Activated CD4-positive, alpha-beta T cell treated with anti-CD3 and anti-CD28 coated beads, Interleukin-2, Interleukin-6, amounts not matched to agents 100 ng/mL and 50 ng/mL, durations not matched to agents 16 hours and 8 hours (primary cell): Measurements from ENCODE around the gene HLA-C.
A peak's percentile ranks its signal among the peaks of the same experiment; 100 is the strongest.
"Not testable (repeated sequence)": the region's sequence is repeated elsewhere in the genome, so short reads cannot be mapped to it uniquely, and the experiment has no call there.

Source experiments
- DNase-seq: peaks from one replicate; pipeline ENCODE4 v3.0.0-alpha.2; 2020

Gene HLA-C

DNA sequence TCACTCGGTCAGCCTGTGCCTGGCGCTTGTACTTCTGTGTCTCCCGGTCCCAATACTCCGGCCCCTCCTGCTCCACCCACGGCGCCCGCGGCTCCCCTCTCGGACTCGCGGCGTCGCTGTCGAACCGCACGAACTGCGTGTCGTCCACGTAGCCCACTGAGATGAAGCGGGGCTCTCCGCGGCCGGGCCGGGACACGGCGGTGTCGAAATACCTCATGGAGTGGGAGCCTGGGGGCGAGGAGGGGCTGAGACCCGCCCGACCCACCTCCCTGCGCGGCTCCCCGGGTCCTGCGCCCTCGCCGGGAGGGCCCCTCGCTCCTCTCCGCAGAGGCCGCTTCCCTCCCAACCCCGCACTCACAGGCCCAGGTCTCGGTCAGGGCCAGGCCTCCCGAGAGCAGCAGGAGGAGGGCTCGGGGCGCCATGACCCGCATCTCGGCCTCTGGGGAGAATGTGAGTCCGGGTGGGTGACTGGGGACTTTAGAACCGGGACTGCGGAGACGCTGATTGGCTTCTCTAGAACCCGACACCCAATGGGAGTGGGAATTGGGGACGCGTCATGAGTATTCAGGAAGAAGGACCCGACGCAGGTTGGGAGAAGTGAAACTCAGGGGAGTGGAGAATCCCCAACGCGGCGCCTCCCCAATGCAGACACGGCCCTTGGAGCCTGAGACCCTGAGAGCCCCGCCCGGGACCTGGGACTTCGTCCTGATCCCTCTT, at the start of gene HLA-C:
TSS of gene HLA-C (minus strand) at position 452 of the 717 bp plus-strand sequence. CDS start at position 431, 21 bp downstream.
- peak; percentile 95 for DNase-seq

DNA sequence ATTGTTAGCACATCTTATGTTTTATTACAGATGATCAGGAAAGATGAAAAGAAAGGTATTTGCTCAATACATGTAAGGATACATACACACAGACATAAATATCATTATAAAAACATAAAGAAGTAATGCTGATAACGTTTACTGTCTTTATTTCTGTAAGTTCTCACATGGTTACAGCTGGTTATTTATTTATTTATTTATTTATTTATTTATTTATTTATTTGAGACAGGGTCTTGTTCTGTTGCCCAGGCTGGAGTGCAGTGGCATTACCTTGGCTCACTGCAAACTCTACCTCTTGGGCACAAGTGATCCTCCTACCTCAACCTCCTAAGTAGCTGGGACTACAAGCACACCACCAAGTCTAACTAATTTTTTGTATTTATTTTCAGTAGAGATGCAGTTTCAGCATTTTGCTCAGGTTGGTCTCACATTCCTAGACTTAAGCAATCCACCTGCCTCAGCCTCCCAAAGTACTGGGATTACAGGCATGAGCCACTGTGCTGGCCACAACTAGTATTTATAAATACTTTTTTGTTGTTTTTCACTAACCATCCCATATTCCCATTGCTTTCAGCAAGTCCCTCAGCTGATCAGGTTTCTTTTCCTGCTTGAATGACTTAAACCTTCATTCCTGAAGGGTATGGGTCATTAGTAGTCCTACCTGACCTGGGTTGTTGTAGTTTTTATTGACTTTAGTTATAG, 49.3 kb upstream of the HLA-C start:
- no peak for DNase-seq

DNA sequence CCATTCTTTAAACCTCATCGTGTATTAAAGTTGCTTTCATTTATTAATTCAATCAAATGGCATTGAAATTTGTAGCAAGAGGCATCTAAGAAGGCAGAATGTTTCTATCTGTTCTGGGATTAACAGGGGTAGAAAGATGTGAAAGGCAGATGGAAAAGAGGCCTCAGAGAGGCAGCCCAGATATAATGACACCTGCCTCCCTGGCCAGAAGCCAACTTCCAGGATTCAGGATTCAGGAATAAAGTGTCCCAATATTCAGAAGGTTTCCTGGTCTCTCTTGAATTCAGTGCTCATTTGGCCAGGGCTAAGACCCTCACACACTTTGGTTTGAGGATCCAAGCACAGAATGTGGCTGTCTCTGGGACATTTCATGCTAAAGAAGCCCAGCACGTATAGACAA, 45.1 kb upstream of the HLA-C start:
- DNase-seq = no peak

GRCh38 chr6:31309641-31310040, 37.7 kb upstream of the HLA-C start:
- DNase-seq = no peak

DNA sequence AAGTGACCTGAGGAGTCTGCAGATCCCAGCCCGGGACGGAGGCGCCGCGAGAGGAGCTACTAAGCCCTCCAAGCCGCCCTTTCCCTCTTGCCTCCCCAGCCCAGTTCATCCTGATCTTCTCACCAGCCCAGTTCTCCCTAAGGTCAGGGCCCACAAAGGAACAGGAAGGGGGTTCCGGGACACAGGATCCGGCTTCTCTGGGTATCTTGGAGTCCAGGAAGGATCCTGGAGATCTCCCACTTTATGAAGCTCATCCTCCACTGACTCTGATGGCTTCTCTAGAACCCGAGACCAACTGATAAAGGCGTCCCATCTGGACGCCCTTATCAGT, 36.9 kb upstream of the HLA-C start:
- no peak for DNase-seq

DNA sequence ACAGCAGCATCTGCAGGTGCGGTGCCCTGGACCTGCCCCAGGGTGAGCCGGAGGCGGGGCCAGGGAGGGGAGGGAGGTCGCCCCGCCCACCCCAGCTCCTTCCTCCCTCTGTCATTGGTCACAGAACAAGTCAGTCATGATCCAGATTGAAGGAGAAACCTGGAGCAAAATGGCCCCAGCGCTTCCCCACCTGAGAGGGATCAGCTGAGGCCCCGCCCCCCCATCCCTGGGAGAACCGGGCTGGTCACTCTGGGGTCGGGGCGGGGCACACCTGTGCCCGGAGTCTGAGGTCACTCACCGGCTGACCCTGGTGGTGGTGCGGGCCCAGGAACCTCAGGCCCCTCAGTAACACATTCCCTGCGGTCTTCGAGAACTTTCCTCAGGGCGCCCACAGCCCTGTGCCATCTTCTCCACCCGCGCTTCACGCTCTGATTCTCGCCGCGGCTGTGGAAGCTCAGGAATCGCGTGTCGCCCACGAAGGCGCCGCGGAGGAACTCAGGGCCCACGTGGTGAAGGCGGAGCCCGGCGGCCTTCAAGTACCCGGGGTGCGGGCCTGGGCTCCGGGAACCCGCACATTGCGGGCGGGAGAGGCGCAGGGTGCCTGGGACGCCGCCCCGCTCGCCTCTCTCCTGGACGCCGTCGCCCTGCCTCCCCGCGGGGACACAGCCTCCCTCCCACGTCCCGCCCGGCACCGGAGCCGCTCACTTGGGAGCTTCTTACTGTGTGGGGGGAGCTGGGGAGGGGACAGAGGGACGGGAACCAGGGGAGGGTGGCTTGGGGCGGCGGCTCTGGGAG, 36.4 kb upstream of the HLA-C start:
- DNase-seq = peak; percentile 19

DNA sequence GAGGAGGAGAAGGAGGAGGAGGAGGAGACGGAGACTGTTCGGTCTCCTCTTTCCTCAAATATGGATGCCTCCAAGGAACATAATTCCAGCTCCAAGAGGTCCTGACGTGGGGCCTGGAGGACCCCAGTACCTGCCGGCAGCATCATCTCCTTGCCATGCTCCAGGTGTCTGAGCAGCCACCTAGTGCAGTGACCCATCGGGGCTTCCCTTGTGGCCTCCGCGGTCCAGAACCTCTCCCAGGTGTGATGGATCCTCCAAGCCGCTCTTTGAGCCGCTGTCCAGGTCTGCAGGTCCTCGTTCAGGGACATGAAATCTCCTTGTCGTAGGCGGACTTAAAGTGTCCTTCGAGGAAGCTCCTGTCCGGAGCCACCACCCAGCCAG, 35.8 kb upstream of the HLA-C start:
- no peak for DNase-seq

DNA sequence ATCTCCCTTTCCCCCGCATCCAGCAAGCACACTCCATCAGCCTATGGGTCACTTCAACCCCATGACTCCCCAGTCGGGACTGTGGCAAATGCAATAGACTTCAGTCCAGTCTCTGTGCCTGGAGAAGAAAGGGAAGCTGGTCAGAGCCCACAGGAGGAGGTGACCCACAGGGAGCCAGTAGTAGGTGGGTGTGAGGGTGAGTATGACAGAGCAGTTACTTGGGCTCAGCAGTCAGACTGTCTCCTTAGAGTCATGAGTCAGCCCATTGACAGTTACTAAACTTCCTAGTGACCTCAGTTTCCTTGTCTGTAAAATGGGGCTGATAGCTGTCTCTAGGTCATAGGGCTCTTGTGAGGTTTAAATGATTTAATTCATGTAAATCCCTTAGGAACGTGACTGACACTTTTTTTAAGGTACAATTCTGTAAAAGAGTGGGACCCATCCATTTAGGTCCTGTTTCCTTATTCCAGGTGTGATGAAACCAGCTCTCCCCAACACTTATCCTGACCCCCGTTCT, 33.9 kb upstream of the HLA-C start:
- DNase-seq = no peak

DNA sequence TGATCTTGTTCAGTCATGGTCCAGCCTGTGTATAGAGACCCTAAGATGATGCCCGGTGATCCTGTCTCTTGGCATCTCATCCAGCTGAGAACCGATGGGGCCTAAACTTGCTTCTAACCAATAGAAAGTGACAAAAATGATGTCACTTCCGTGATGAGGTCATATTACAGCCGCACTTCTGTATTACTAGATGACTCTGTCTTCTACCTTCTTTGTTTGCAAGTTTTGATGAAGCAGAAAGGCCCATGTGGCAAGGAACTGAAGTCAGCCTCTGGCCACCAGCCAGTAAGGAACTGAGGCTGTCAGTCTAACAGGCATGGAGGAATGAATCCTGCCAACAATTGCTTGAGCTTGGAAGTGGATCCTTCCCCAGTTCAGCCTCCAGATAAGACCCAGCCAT, 32.8 kb upstream of the HLA-C start:
- no peak for DNase-seq

DNA sequence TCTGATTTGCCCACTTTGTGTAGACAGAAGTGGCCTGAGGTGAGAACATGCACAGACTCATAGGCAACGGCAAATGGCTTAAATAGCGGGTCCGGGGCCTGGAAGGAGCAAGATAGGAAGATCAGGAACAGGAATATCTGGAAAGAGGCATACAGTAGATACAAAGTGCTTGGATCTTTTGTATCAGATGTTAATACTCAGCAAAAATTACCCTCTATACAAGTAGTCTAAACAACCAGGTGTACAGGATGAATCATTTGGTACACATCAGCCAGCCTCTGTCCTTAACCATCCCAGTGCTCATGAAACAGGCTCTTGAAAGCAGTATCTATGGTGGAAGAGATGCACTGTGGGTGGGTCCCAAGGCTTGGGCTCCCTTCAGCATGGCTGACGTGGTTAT, 28.9 kb upstream of the HLA-C start:
- no peak for DNase-seq

GRCh38 chr6:31299947-31300346, 28.1 kb upstream of the HLA-C start:
- no peak for DNase-seq

- DNase-seq = no peak
These were observed 27.6 kb upstream of the HLA-C start for GRCh38 chr6:31299511-31299910.

GRCh38 chr6:31294056-31294455, 22.2 kb upstream of the HLA-C start:
- no peak for DNase-seq

DNA sequence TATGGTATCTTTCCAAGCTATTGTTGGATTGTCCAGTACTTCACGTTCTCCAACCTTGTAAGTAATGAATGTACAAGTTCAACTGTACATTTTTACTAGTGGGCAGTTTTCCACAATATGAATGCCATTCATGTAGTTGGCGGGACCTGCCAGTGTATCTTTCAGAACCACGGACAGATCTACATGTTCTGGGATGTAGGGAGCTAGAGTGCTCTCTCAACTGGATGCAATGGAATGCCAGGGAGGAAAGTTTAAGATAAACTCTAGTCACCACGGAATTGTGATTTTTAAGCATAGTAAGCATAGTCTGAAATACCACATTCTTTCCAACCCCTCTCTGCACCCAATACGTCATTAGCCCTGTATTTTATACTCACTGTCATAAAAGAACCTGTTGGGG, 21.5 kb upstream of the HLA-C start:
- no peak for DNase-seq

DNA sequence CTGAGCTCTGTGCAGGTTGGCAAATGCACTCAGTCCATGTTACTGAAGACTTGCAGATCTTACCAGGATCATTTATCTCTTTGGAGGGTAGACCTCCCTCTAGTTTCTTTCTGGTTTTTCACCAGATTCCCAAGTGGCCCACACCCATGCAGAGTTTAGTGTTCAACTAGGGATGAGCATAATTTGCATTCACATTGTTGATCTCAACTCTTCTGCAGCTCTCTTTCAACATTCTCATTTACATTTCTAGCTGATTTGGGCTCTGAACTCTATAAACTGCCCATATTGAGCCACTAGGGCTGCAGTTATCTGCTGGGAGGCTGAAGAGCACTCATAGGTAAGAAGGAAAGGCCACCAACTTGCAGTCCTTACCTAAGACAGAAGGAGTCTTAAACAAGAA, 17.9 kb upstream of the HLA-C start:
- DNase-seq = no peak

DNA sequence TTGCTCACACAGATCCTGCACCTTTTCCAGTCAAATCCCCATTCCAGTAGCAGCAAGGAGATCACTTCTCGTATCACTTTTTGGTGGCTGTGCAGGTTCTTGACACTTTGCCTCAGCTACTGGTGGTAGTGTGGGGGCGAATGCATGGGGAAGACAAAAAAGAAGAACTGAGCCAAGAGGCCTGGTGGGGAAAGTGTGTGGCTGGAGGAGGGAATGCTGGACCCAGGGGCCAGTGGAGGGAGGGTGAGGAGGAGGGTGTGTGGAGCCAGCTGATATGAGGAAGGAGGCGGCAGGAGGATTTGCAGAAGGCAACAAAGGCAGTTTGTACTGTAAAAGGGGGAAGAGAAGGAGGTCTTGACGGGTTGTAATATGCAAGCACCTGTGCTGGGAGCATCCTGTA, 15.7 kb upstream of the HLA-C start:
- no peak for DNase-seq

DNA sequence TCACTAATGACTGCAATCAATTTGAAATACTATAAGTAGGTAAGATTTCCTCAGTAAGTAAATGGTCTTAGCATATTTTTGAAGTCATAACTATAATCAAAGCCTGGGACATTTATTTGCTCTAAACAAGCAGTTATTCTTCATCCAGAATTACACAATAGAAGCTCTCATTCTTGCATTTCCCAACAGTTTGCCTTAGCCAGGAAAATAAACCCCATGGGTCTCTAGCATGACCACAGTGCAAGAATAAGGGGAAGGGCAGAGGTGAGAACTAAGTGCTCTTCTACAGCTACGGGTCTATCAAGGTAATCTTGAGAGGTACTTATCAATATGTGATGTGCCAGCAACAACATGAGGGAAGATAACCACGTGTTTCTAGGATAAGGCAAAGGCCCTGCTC, 14.1 kb upstream of the HLA-C start:
- no peak for DNase-seq

DNA sequence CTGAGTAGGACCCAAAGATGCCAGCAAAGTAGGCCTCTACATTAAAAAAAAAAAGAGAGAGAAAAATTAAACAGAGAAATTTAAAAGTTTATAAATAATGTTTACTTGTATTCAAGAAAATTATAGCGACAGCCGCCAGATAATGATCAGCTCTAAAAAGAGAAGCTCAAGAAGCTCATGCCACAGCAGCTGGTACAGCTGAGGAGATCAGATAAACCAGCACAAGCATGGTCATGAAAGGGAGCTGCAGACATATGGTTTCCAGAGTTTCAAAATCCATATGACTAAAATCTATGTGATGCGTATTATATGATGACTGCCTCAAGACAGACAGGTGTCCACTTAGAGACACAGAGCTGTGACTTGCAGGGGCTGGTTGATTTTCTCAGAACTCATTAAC, 13.6 kb upstream of the HLA-C start:
- no peak for DNase-seq

DNA sequence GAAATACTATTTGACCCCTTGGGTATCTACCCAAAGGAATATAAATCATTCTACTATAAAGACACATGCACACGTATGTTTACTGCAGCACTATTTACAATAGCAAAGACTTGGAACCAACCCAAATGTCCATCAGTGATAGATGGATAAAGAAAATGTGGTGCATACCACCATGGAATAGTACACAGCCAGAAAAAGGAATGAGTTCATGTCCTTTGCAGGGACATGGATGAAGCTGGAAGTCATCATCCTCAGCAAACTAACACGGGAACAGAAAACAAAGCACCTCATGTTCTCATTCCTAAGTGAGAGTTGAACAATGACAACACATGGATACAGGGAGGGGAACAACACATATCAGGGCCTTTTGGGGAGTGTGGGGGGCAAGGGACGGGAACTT, 7.8 kb upstream of the HLA-C start:
- not testable (repeated sequence) for DNase-seq

GRCh38 chr6:31272836-31273626, 1.1 kb upstream of the HLA-C start:
- DNase-seq = peak; percentile 71

DNA sequence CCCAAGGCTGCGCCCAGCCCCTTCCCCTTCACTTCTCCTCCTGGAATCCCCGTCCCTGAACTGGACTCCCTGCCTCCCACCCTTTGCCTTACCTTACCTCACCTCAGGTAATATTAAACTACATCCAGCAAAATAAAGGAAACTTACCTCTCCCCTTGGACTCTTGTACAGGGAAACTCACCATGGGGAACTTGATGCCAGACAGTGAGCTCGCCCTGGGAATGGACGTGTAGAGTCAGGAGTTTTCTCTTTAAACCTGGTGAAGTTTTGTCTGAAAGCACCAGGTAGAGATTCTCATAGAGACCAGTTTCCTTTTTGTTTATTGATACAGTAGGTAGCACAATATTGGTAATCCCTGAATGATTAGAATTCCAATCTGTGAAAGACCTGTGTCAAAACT, 544 bp upstream of the HLA-C start:
- no peak for DNase-seq

GRCh38 chr6:31270788-31271640, 878 bp downstream of the HLA-C start:
- peak; percentile 62 for DNase-seq
